Stimulated activated CD4-positive, alpha-beta T cell treated with anti-CD3 and anti-CD28 coated beads, Interleukin-4, amount 100 ng/mL, for 24 hours (primary cell): ENCODE measurements around the gene OR10H1.
A peak's percentile ranks its signal among the peaks of the same experiment; 100 is the strongest.
"Not testable (repeated sequence)": the region's sequence is repeated elsewhere in the genome, so short reads cannot be mapped to it uniquely, and the experiment has no call there.

Experiments
- DNase-seq: peaks from one replicate; pipeline ENCODE4 v3.0.0-alpha.2; 2020

OR10H1 gene

GRCh38 chr19:15815306-15815705, at the start of gene OR10H1:
TSS of gene OR10H1 (minus strand) at chr19:15815664. CDS start at chr19:15808037, 7,627 bp downstream.
- DNase-seq: no peak

- DNase-seq: no peak
These were observed 49.4 kb upstream of the OR10H1 start for GRCh38 chr19:15864824-15865223.

- no peak for DNase-seq
These were observed 47.8 kb upstream of the OR10H1 start for GRCh38 chr19:15863272-15863671.

- DNase-seq: no peak
These were observed 47.0 kb upstream of the OR10H1 start for GRCh38 chr19:15862444-15862843.

GRCh38 chr19:15860522-15860921, 45.1 kb upstream of the OR10H1 start:
- no peak for DNase-seq

- no peak for DNase-seq
These were observed 43.7 kb upstream of the OR10H1 start for GRCh38 chr19:15859187-15859586.

GRCh38 chr19:15850385-15850784, 34.9 kb upstream of the OR10H1 start:
- no peak for DNase-seq

GRCh38 chr19:15846923-15847322, 31.5 kb upstream of the OR10H1 start:
- no peak for DNase-seq

- not testable (repeated sequence) for DNase-seq
These were observed 28.4 kb upstream of the OR10H1 start for GRCh38 chr19:15843894-15844222.

GRCh38 chr19:15843203-15843893, 27.9 kb upstream of the OR10H1 start:
- DNase-seq: no peak

- DNase-seq: no peak
These were observed 26.6 kb upstream of the OR10H1 start for GRCh38 chr19:15841875-15842569.

- DNase-seq: no peak
These were observed 25.4 kb upstream of the OR10H1 start for GRCh38 chr19:15840833-15841232.

GRCh38 chr19:15839888-15840287, 24.4 kb upstream of the OR10H1 start:
- not testable (repeated sequence) for DNase-seq

GRCh38 chr19:15838351-15838750, 22.9 kb upstream of the OR10H1 start:
- no peak for DNase-seq

GRCh38 chr19:15837221-15837731, 21.8 kb upstream of the OR10H1 start:
- peak; percentile 24 for DNase-seq

GRCh38 chr19:15836330-15837220, 21.1 kb upstream of the OR10H1 start:
- DNase-seq: peak; percentile 97

- DNase-seq: peak; percentile 56
These were observed 20.3 kb upstream of the OR10H1 start for GRCh38 chr19:15835565-15836329.

- DNase-seq: not testable (repeated sequence)
These were observed 18.8 kb upstream of the OR10H1 start for GRCh38 chr19:15834232-15834631.

GRCh38 chr19:15831626-15832025, 16.2 kb upstream of the OR10H1 start:
- DNase-seq: no peak

GRCh38 chr19:15829786-15830185, 14.3 kb upstream of the OR10H1 start:
- no peak for DNase-seq

GRCh38 chr19:15829306-15829698, 13.8 kb upstream of the OR10H1 start:
- no peak for DNase-seq

GRCh38 chr19:15828611-15829305, 13.3 kb upstream of the OR10H1 start:
- DNase-seq: not testable (repeated sequence)
